Measurements from ENCODE around the gene TRAPPC13. TPM values are rescaled to one million over a fixed set of nuclear protein-coding genes. Genes with fewer than 3 reads are reported as not detected.

Gene TRAPPC13
- total and polyA plus RNA-seq, 2 of the 4 experiments (the other 2 are of a cell fraction) = 10.1 to 17.2 TPM

DNA sequence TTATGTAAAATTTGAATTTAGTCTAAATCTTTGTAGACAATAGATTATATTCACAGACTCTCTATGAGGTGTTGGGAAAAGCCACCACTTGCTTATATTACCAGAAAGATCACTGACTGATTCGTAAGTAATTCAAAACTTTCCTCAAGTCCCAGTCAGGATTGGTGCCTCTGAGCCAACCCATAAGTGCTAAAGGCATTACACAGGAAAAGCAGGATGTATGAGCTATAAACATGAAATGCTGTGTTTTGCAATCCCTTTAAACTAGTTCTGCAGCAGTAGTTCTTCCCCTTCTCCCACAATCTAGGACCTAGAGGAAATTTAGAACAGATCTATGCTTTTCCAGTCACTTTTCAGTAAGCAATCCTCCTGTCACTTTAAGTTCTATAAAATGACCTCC lies 48.0 kb downstream of the TRAPPC13 start:
- H4K8ac ChIP-seq (ENCODE audit: low read depth in 2 of 2, low read length in 2 of 2) = 0 out of 4 replicates have a peak overlapping the region, but pooled peaks of 1 of the 2 experiments have one; percentile 11
- ChIA-PET POLR2A (ENCODE audit: unreplicated experiment) (no interaction called here), CTCF (interaction anchor here (1.5 kb wide), 1 partner anchor 9 kb away, joined by 8 read pairs; no protein-coding TSS in a partner anchor)
- no peaks in the 10 kb centered on the region for H4K20me1 ChIP-seq (ENCODE audit: insufficient read depth, low read length)
- H4K5ac ChIP-seq (ENCODE audit: low read depth, low read length) = no peak overlapping the region
- peak; percentile 95 for ATAC-seq (ENCODE audit: low read depth)
- H2BK15ac ChIP-seq (ENCODE audit: low read depth, low read length) = no peak overlapping the region
- DNase-seq = peak; percentile 88
- intact Hi-C loops (cut with micrococcal nuclease) (no loop called here), in situ Hi-C loops (cut with MboI; ENCODE audit: low sequenced_read_pairs) (no loop called here), dilution Hi-C loops (cut with HindIII; ENCODE audit: low sequenced_read_pairs, unreplicated experiment) (no loop called here)
- H3K36me3 ChIP-seq (ENCODE audit: control insufficient read depth, insufficient read depth, low read length) = peaks cover 4% of the 10 kb centered on the region; the same call in 1 of the 2 replicates
- no peak overlapping the region for H4K91ac ChIP-seq (ENCODE audit: insufficient read depth, low read depth, low read length)
- H3K9me3 ChIP-seq (ENCODE audit: control insufficient read depth, insufficient read depth, low read length) = no peaks in the 10 kb centered on the region
- TF ChIP-seq CEBPB (IDR thresholded peaks at IDR 0.05; ENCODE audit: low read depth, low read length) (peak; percentile 89), POLR2A (IDR thresholded peaks at IDR 0.05; ENCODE audit: low read depth, low read length) (no peak)
- H2BK5ac ChIP-seq (ENCODE audit: low read depth, low read length, poor library complexity, severe bottlenecking) = peak overlapping the region; percentile 73
- no peak overlapping the region for H3K23ac ChIP-seq (ENCODE audit: low read depth, low read length)
- no peaks in the 10 kb centered on the region for H3K27me3 ChIP-seq (ENCODE audit: control insufficient read depth, insufficient read depth, low read length)
- H3K4me2 ChIP-seq (ENCODE audit: low read depth, low read length) = no peak overlapping the region
- no peak overlapping the region for H3K4me3 ChIP-seq (ENCODE audit: insufficient read depth, low read depth, low read length)
- H3K56ac ChIP-seq (ENCODE audit: extremely low read depth, insufficient read depth, low read length) = no peak overlapping the region
- no peaks in the 10 kb centered on the region for H3K9me1 ChIP-seq (ENCODE audit: insufficient read depth, low read length)
- peaks cover 8% of the 10 kb centered on the region for H3K4me1 ChIP-seq (ENCODE audit: control insufficient read depth, insufficient read depth, low read length)
- H2AFZ ChIP-seq (replicated peaks; ENCODE audit: low read length, poor library complexity) = no peak overlapping the region
- H2AK9ac ChIP-seq (replicated peaks; ENCODE audit: low read depth, low read length, poor library complexity) = no peak overlapping the region
- no peak overlapping the region for H2AK5ac ChIP-seq (ENCODE audit: low read depth, low read length)
- H3K79me1 ChIP-seq (ENCODE audit: low read depth in 1 of 2, low read length in 2 of 2) = peaks cover 2 to 11% of the 10 kb centered on the region in 2 experiments; a peak in 2 of 4 replicates
- H2BK120ac ChIP-seq (ENCODE audit: low read depth, low read length) = no peak overlapping the region
- BruUV-seq (replicated peaks) = no TSS peak
- peak overlapping the region; percentile 49; the same call in 1 of the 2 replicates for H2BK20ac ChIP-seq (ENCODE audit: low read depth, low read length)
- peak overlapping the region; percentile 54; the same call in 1 of the 2 replicates for H3K27ac ChIP-seq (ENCODE audit: insufficient read depth, low read length)
- H3K18ac ChIP-seq (ENCODE audit: low read depth, low read length) = peak overlapping the region; percentile 45; the same call in 1 of the 2 replicates
- WGBS, 2 experiments (ENCODE audit: extremely low coverage in 2 of 2, insufficient read length in 1 of 2) = no CpG with 5 or more reads among the region's 1 CpG
- no peak overlapping the region for H3K9ac ChIP-seq (ENCODE audit: low read depth, low read length)
- 0 out of 2 replicates have a peak overlapping the region, but pooled peaks have one; percentile 16 for H3K4ac ChIP-seq (ENCODE audit: low read depth, low read length)
- H3K14ac ChIP-seq (replicated peaks; ENCODE audit: low read depth, low read length) = no peak overlapping the region
